HUES64 (cell line): Measurements from ENCODE around the gene MRPL54.
"Not testable (repeated sequence)": the region's sequence is repeated elsewhere in the genome, so short reads cannot be mapped to it uniquely, and the experiment has no call there.

Experiments used
- H3K27ac ChIP-seq: 2 replicates; pipeline ENCODE4 v1.7.0; 2013; ENCODE audit warnings: low read depth, low read length, inconsistent platforms
- H3K27me3 ChIP-seq: 2 replicates; pipeline ENCODE4 v1.6.1; 2013; ENCODE audit warnings: mild to moderate bottlenecking, low read length; ENCODE audit not compliant: insufficient read depth
- H3K36me3 ChIP-seq: 2 replicates; pipeline ENCODE4 v1.6.1; 2013; ENCODE audit warnings: mild to moderate bottlenecking, low read length; ENCODE audit not compliant: insufficient read depth
- H3K4me1 ChIP-seq: 2 replicates; pipeline ENCODE4 v1.6.1; 2013; ENCODE audit warnings: mild to moderate bottlenecking, low read length, moderate library complexity; ENCODE audit not compliant: insufficient read depth
- H3K4me3 ChIP-seq: 2 replicates; pipeline ENCODE4 v1.5.1; 2013; ENCODE audit warnings: mild to moderate bottlenecking, low read length, moderate library complexity
- H3K9ac ChIP-seq: 2 replicates; pipeline ENCODE4 v1.6.1; 2013; ENCODE audit warnings: mild to moderate bottlenecking, low read depth, low read length
- H3K9me3 ChIP-seq: 2 replicates; pipeline ENCODE4 v1.6.1; 2013; ENCODE audit warnings: low read depth, low read length; ENCODE audit not compliant: insufficient read depth
- WGBS: fragments of 150-250, 120-280 bp; methylation state at CpG from one replicate; pipeline ENCODE4 v1.1.7; 2013; ENCODE audit warnings: missing lambda C conversion rate; 5-methylcytosine and 5-hydroxymethylcytosine counted together

Gene MRPL54

GRCh38 chr19:3805859-3806258, 43.4 kb downstream of the MRPL54 start:
- H3K27me3 ChIP-seq: peaks cover 16% of the 10 kb centered on the region
- H3K36me3 ChIP-seq: no peaks in the 10 kb centered on the region
- H3K27ac ChIP-seq: no peak overlapping the region
- 96% methylated on average over 29 of the region's 29 CpGs for WGBS
- H3K4me3 ChIP-seq: no peak overlapping the region
- no peaks in the 10 kb centered on the region for H3K4me1 ChIP-seq
- H3K9ac ChIP-seq: no peak overlapping the region
- H3K9me3 ChIP-seq: no peaks in the 10 kb centered on the region

- H3K9ac ChIP-seq: no peak overlapping the region
- no peaks in the 10 kb centered on the region for H3K4me1 ChIP-seq
- WGBS: 92% methylated on average over 19 of the region's 19 CpGs
- no peak overlapping the region for H3K27ac ChIP-seq
- H3K4me3 ChIP-seq: no peak overlapping the region
- peaks cover 4% of the 10 kb centered on the region for H3K27me3 ChIP-seq
- H3K9me3 ChIP-seq: no peaks in the 10 kb centered on the region
- H3K36me3 ChIP-seq: no peaks in the 10 kb centered on the region
Measured at GRCh38 chr19:3807131-3807480, 44.6 kb downstream of the MRPL54 start.

GRCh38 chr19:3807574-3808354, 45.3 kb downstream of the MRPL54 start:
- H3K4me1 ChIP-seq: no peaks in the 10 kb centered on the region
- no peaks in the 10 kb centered on the region for H3K27me3 ChIP-seq
- H3K9me3 ChIP-seq: no peaks in the 10 kb centered on the region
- no peaks in the 10 kb centered on the region for H3K36me3 ChIP-seq
- WGBS: 96% methylated on average over 35 of the region's 35 CpGs
- no peak overlapping the region for H3K27ac ChIP-seq
- H3K4me3 ChIP-seq: no peak overlapping the region
- H3K9ac ChIP-seq: no peak overlapping the region

GRCh38 chr19:3808420-3809143, 46.1 kb downstream of the MRPL54 start:
- no peak overlapping the region for H3K4me3 ChIP-seq
- no peak overlapping the region for H3K9ac ChIP-seq
- H3K36me3 ChIP-seq: no peaks in the 10 kb centered on the region
- H3K9me3 ChIP-seq: no peaks in the 10 kb centered on the region
- no peaks in the 10 kb centered on the region for H3K27me3 ChIP-seq
- H3K4me1 ChIP-seq: no peaks in the 10 kb centered on the region
- no peak overlapping the region for H3K27ac ChIP-seq
- WGBS: 93% methylated on average over 33 of the region's 33 CpGs

- no peaks in the 10 kb centered on the region for H3K36me3 ChIP-seq
- no peaks in the 10 kb centered on the region for H3K9me3 ChIP-seq
- 92% methylated on average over 23 of the region's 26 CpGs for WGBS
- no peaks in the 10 kb centered on the region for H3K27me3 ChIP-seq
- H3K27ac ChIP-seq: no peak overlapping the region
- H3K9ac ChIP-seq: no peak overlapping the region
- H3K4me1 ChIP-seq: no peaks in the 10 kb centered on the region
- no peak overlapping the region for H3K4me3 ChIP-seq
Measured at GRCh38 chr19:3809881-3810707, 47.6 kb downstream of the MRPL54 start.

GRCh38 chr19:3810708-3811355, 48.4 kb downstream of the MRPL54 start:
- Histone ChIP-seq H3K4me3 (no peak overlapping the region), H3K9ac (no peak overlapping the region), H3K27ac (no peak overlapping the region)

GRCh38 chr19:3813473-3814392, 51.3 kb downstream of the MRPL54 start:
- Histone ChIP-seq H3K27ac (no peak overlapping the region), H3K4me1 (no peaks in the 10 kb centered on the region), H3K4me3 (no peak overlapping the region), H3K9ac (no peak overlapping the region), H3K9me3 (no peaks in the 10 kb centered on the region), H3K27me3 (no peaks in the 10 kb centered on the region), H3K36me3 (no peaks in the 10 kb centered on the region)
- 91% methylated on average over 22 of the region's 22 CpGs for WGBS

More at GRCh38 chr19:3810708-3811355, 48.4 kb downstream of the MRPL54 start:
- Histone ChIP-seq H3K9me3 (no peaks in the 10 kb centered on the region), H3K36me3 (no peaks in the 10 kb centered on the region), H3K4me1 (no peaks in the 10 kb centered on the region), H3K27me3 (no peaks in the 10 kb centered on the region)
- WGBS: 91% methylated on average over 38 of the region's 38 CpGs

GRCh38 chr19:3814648-3815047, 52.2 kb downstream of the MRPL54 start:
- Histone ChIP-seq H3K4me3 (no peak overlapping the region), H3K9ac (no peak overlapping the region), H3K27me3 (no peaks in the 10 kb centered on the region), H3K36me3 (no peaks in the 10 kb centered on the region), H3K4me1 (no peaks in the 10 kb centered on the region), H3K27ac (no peak overlapping the region), H3K9me3 (no peaks in the 10 kb centered on the region)
- 90% methylated on average over 4 of the region's 4 CpGs for WGBS

- not testable (repeated sequence) for H3K4me3 ChIP-seq, H3K27ac ChIP-seq, H3K36me3 ChIP-seq, H3K9ac ChIP-seq, H3K9me3 ChIP-seq, H3K27me3 ChIP-seq, H3K4me1 ChIP-seq
- 96% methylated on average over 9 of the region's 9 CpGs for WGBS
Measured at GRCh38 chr19:3816148-3816547, 53.7 kb downstream of the MRPL54 start.

- H3K36me3 ChIP-seq: no peaks in the 10 kb centered on the region
- H3K4me1 ChIP-seq: no peaks in the 10 kb centered on the region
- no peak overlapping the region for H3K27ac ChIP-seq
- H3K27me3 ChIP-seq: no peaks in the 10 kb centered on the region
- no peak overlapping the region for H3K4me3 ChIP-seq
- no peaks in the 10 kb centered on the region for H3K9me3 ChIP-seq
- WGBS: 94% methylated on average over 45 of the region's 45 CpGs
- H3K9ac ChIP-seq: no peak overlapping the region
Measured at GRCh38 chr19:3816566-3817218, 54.2 kb downstream of the MRPL54 start.
